CD14-positive monocyte (primary cell): ENCODE data around the gene SNX8. TPM values are rescaled to one million over a fixed set of nuclear protein-coding genes. Genes with fewer than 3 reads are reported as not detected.

Experiments used
- DNase-seq, 3 donors: peaks; one replicate each; pipeline ENCODE4 v3.0.0-alpha.2; 2011 to 2022
- H2AFZ ChIP-seq: 2 replicates; pipeline ENCODE4 v1.6.0; 2012; ENCODE audit warnings: mild to moderate bottlenecking, low read depth, low read length, inconsistent platforms; ENCODE audit not compliant: insufficient read depth, poor library complexity, severe bottlenecking
- H3K27ac ChIP-seq, 2 donors: 1 replicate in 1 of 2; 2 replicates in 1 of 2; pipeline ENCODE4 v1.5.1; 2012 to 2013; ENCODE audit warnings: low read length in 2 of 2, control low read depth in 1 of 2, inconsistent platforms in 1 of 2, low read depth in 1 of 2, mild to moderate bottlenecking in 1 of 2
- H3K27me3 ChIP-seq, 2 donors: one replicate each; pipeline versions ENCODE4 v1.6.0 to v1.6.1; 2011 to 2013; ENCODE audit warnings: low read length in 2 of 2; ENCODE audit not compliant: control insufficient read depth in 2 of 2, insufficient read depth in 2 of 2
- H3K36me3 ChIP-seq, 2 donors: replicated peaks in 1 of 2; 1 replicate in 1 of 2; 2 replicates in 1 of 2; pipeline versions ENCODE4 v1.5.1 to v1.6.1; 2012 to 2013; ENCODE audit warnings: low read length in 2 of 2, control low read depth in 1 of 2, inconsistent platforms in 1 of 2, mild to moderate bottlenecking in 1 of 2; ENCODE audit not compliant: insufficient read depth in 2 of 2, control insufficient read depth in 1 of 2
- H3K4me1 ChIP-seq, 2 donors: 1 replicate in 1 of 2; 2 replicates in 1 of 2; pipeline versions ENCODE4 v1.5.1 to v1.6.1; 2012 to 2013; ENCODE audit warnings: low read length in 2 of 2, control low read depth in 1 of 2, inconsistent platforms in 1 of 2, mild to moderate bottlenecking in 1 of 2, moderate library complexity in 1 of 2; ENCODE audit not compliant: insufficient read depth in 2 of 2, control insufficient read depth in 1 of 2
- H3K4me2 ChIP-seq: replicated peaks from 2 replicates; pipeline ENCODE3; 2012; ENCODE audit warnings: low read length, moderate library complexity, mild to moderate bottlenecking; ENCODE audit not compliant: poor library complexity, severe bottlenecking; ENCODE audit errors: extremely low read depth
- H3K4me3 ChIP-seq, 3 experiments: fragments of 200-600 bp in 1 of 3; sonication (generic) in 1 of 3; replicated peaks in 1 of 3; 1 replicate in 2 of 3; 2 replicates in 1 of 3; pipeline ENCODE4 v1.5.1; 2011 to 2013; ENCODE audit warnings: low read length in 3 of 3, mild to moderate bottlenecking in 3 of 3, control low read depth in 2 of 3, low read depth in 2 of 3, inconsistent platforms in 1 of 3, moderate library complexity in 1 of 3
- H3K79me2 ChIP-seq: 2 replicates; pipeline ENCODE4 v1.6.0; 2012; ENCODE audit warnings: mild to moderate bottlenecking, control low read depth, inconsistent platforms, low read length, moderate library complexity; ENCODE audit not compliant: insufficient read depth
- H3K9ac ChIP-seq: 2 replicates; pipeline ENCODE4 v1.6.0; 2017; ENCODE audit warnings: low read length, mild to moderate bottlenecking; ENCODE audit not compliant: insufficient read depth, poor library complexity, severe bottlenecking
- H3K9me3 ChIP-seq, 2 donors: replicated peaks in 1 of 2; 1 replicate in 1 of 2; 2 replicates in 1 of 2; pipeline versions ENCODE4 v1.5.1 to v1.6.1; 2012 to 2013; ENCODE audit warnings: low read length in 2 of 2, control low read depth in 1 of 2; ENCODE audit not compliant: control insufficient read depth in 1 of 2, insufficient read depth in 1 of 2
- H4K20me1 ChIP-seq: 2 replicates; pipeline ENCODE4 v1.6.0; 2012; ENCODE audit warnings: mild to moderate bottlenecking, low read length, control low read depth, moderate library complexity; ENCODE audit not compliant: insufficient read depth
- H3K27ac Mint-ChIP-seq, 7 donors: one replicate each; pipeline ENCODE4 v1.8.0; 2020; ENCODE audit warnings: mild to moderate bottlenecking in 7 of 7, mixed read lengths in 7 of 7, moderate library complexity in 6 of 7, inconsistent platforms in 2 of 7
- H3K27me3 Mint-ChIP-seq, 3 donors: one replicate each; pipeline ENCODE4 v1.8.0; 2021 to 2022; ENCODE audit warnings: low read depth in 3 of 3, mild to moderate bottlenecking in 3 of 3, mixed read lengths in 3 of 3, moderate library complexity in 3 of 3, inconsistent platforms in 1 of 3
- H3K36me3 Mint-ChIP-seq, 2 donors: one replicate each; pipeline ENCODE4 v1.8.0; 2020; ENCODE audit warnings: mixed read lengths in 2 of 2, inconsistent platforms in 1 of 2, mild to moderate bottlenecking in 1 of 2
- H3K4me1 Mint-ChIP-seq: one replicate; pipeline ENCODE4 v1.8.0; 2020; ENCODE audit warnings: mild to moderate bottlenecking, mixed read lengths
- H3K4me3 Mint-ChIP-seq, 2 donors: one replicate each; pipeline ENCODE4 v1.8.0; 2020; ENCODE audit warnings: mild to moderate bottlenecking in 2 of 2, mixed read lengths in 2 of 2, moderate library complexity in 1 of 2
- H3K9me3 Mint-ChIP-seq, 7 donors: one replicate each; pipeline ENCODE4 v1.8.0; 2020 to 2022; ENCODE audit warnings: mixed read lengths in 7 of 7, mild to moderate bottlenecking in 6 of 7, moderate library complexity in 6 of 7, inconsistent platforms in 2 of 7
- CTCF ChIP-seq: fragments of 200-600 bp; IDR thresholded peaks from one replicate; pipeline ENCODE4 v1.8.0; 2022; ENCODE audit warnings: antibody characterized with exemption, mild to moderate bottlenecking
- WGBS: methylation state at CpG from one replicate; pipeline ENCODE4 v1.1.5; 2013; ENCODE audit warnings: missing lambda C conversion rate; ENCODE audit not compliant: insufficient coverage; 5-methylcytosine and 5-hydroxymethylcytosine counted together
- intact Hi-C, 2 donors: fragments of 100-400 bp; cut with micrococcal nuclease; formaldehyde crosslinking; loops; one replicate each; pipeline versions ENCODE4 v1.15.0 to v1.15.1; 2023
- polyA plus RNA-seq, 3 donors: library from polyadenylated mRNA; depleted of rRNA in 1 of 3; unstranded in 2 of 3; stranded (reverse) in 1 of 3; fragments of 300-500 nt in 2 of 3; fragments of >200 nt in 1 of 3; fragmentation: Illumina TruSeq in 2 of 3; gene quantifications; 1 replicate in 2 of 3; 2 replicates in 1 of 3; pipeline ENCODE4 v1.2.3, GENCODE V29; 2012 to 2021

The SNX8 gene
- polyA plus RNA-seq, 3 donors: 15.4 to 43.7 (median 41.9) TPM

- Histone ChIP-seq H3K9ac (no peak overlapping the region), H3K79me2 (no peaks in the 10 kb centered on the region), H3K4me3 (no peak overlapping the region), H3K9me3 (no peaks in the 10 kb centered on the region), H3K4me2 (no peak overlapping the region), H3K4me1 (peaks cover 14% of the 10 kb centered on the region in 2 donors), H4K20me1 (no peaks in the 10 kb centered on the region), H2AFZ (no peak overlapping the region), H3K27me3 (no peaks in the 10 kb centered on the region), H3K36me3 (peaks cover 36 to 46% of the 10 kb centered on the region in 2 donors), H3K27ac (no peak overlapping the region)
- WGBS: 95% methylated on average over 30 of the region's 32 CpGs
- Mint-ChIP-seq H3K4me1 (peaks cover 16% of the 10 kb centered on the region), H3K4me3 (no peak overlapping the region), H3K36me3 (peaks cover 43 to 57% of the 10 kb centered on the region in 2 donors), H3K9me3 (peaks cover 0 to 2% (median 0%) of the 10 kb centered on the region in 7 donors), H3K27me3 (peaks cover 0 to 2% (median 2%) of the 10 kb centered on the region in 3 donors), H3K27ac (no peak overlapping the region)
- no peak for DNase-seq
- intact Hi-C loops: no loop called here
- TF ChIP-seq CTCF: no peak
Measured at GRCh38 chr7:2253525-2254244, 60.6 kb downstream of the SNX8 start.

- TF ChIP-seq CTCF: no peak
- Histone ChIP-seq H3K4me3 (no peak overlapping the region), H3K27me3 (no peaks in the 10 kb centered on the region), H3K4me1 (peaks cover 18 to 19% of the 10 kb centered on the region in 2 donors), H4K20me1 (no peaks in the 10 kb centered on the region), H3K9ac (no peak overlapping the region), H3K36me3 (peaks cover 33 to 46% of the 10 kb centered on the region in 2 donors), H3K79me2 (no peaks in the 10 kb centered on the region), H2AFZ (no peak overlapping the region), H3K9me3 (no peaks in the 10 kb centered on the region), H3K27ac (no peak overlapping the region), H3K4me2 (no peak overlapping the region)
- DNase-seq: no peak
- 71% methylated on average over 9 of the region's 9 CpGs for WGBS
- intact Hi-C loops: no loop called here
- Mint-ChIP-seq H3K27ac (no peak overlapping the region), H3K36me3 (peaks cover 42 to 51% of the 10 kb centered on the region in 2 donors), H3K4me3 (no peak overlapping the region), H3K4me1 (peaks cover 22% of the 10 kb centered on the region), H3K9me3 (no peaks in the 10 kb centered on the region), H3K27me3 (peaks cover 0 to 2% (median 2%) of the 10 kb centered on the region in 3 donors)
Measured at GRCh38 chr7:2253021-2253420, 61.2 kb downstream of the SNX8 start.
